Heart right ventricle (tissue), 16 donors: ENCODE data around the gene AQP6. TPM values are rescaled to one million over a fixed set of nuclear protein-coding genes. Genes with fewer than 3 reads are reported as not detected.

Experiments
- ATAC-seq, 8 donors: fragments of 200-7000 bp; cut with Tn5 transposase; one replicate each; pipeline ENCODE4 v1.9.1; 2020; ENCODE audit warnings: mild to moderate bottlenecking in 8 of 8, moderate library complexity in 8 of 8, moderate number of reproducible peaks in 1 of 8
- DNase-seq, 2 donors: peaks; one replicate each; pipeline ENCODE4 v3.0.0-alpha.2; 2020
- H3K27ac ChIP-seq, 10 donors: fragments of 200-600 bp; sonication (generic) in 2 of 10; one replicate each; pipeline versions ENCODE4 v1.5.0 to v1.8.0; 2020 to 2022; ENCODE audit warnings: mild to moderate bottlenecking in 3 of 10
- H3K27me3 ChIP-seq, 7 donors: fragments of 200-600 bp; one replicate each; pipeline ENCODE4 v1.8.0; 2021 to 2022; ENCODE audit warnings: mild to moderate bottlenecking in 2 of 7
- H3K36me3 ChIP-seq, 9 donors: fragments of 200-600 bp; sonication (generic) in 1 of 9; one replicate each; pipeline versions ENCODE4 v1.5.0 to v1.8.0; 2020 to 2022; ENCODE audit warnings: mild to moderate bottlenecking in 2 of 9
- H3K4me1 ChIP-seq, 9 donors: fragments of 200-600 bp; sonication (generic) in 1 of 9; one replicate each; pipeline versions ENCODE4 v1.5.0 to v1.8.0; 2020 to 2022; ENCODE audit warnings: mild to moderate bottlenecking in 4 of 9
- H3K4me3 ChIP-seq, 10 donors: fragments of 200-600 bp; sonication (generic) in 2 of 10; one replicate each; pipeline versions ENCODE4 v1.5.0 to v1.8.0; 2020 to 2022; ENCODE audit warnings: mild to moderate bottlenecking in 7 of 10, moderate library complexity in 2 of 10
- H3K9me3 ChIP-seq, 11 donors: fragments of 200-600 bp in 10 of 11; sonication (generic) in 2 of 11; one replicate each; pipeline versions ENCODE4 v1.5.0 to v1.8.0; 2013 to 2022; ENCODE audit warnings: mild to moderate bottlenecking in 2 of 11, control low read depth in 1 of 11, moderate library complexity in 1 of 11
- CTCF ChIP-seq, 9 donors: fragments of 200-600 bp; sonication (generic) in 2 of 9; IDR thresholded peaks; one replicate each; pipeline versions ENCODE4 v1.5.0 to v1.8.0; 2021 to 2022; ENCODE audit warnings: antibody characterized with exemption in 9 of 9, mild to moderate bottlenecking in 5 of 9, moderate library complexity in 1 of 9
- WGBS, 2 donors: extraction: QIAGEN DNeasy Blood & Tissue Kit; methylation state at CpG; one replicate each; pipeline ENCODE4 v1.1.7; 2013; ENCODE audit warnings: inconsistent platforms in 1 of 2; 5-methylcytosine and 5-hydroxymethylcytosine counted together
- intact Hi-C, 10 donors: fragments of 100-400 bp; cut with DNase I; formaldehyde crosslinking; loops; one replicate each; pipeline versions ENCODE4 v1.11.1 to v1.14.2; 2022
- polyA plus RNA-seq, 2 donors: library from polyadenylated mRNA; stranded (reverse); fragments of 200-250 nt; gene quantifications; one replicate each; pipeline ENCODE4 v1.2.3, GENCODE V29; 2013
- total RNA-seq, 10 donors: library from RNA; stranded (reverse); fragmentation: NEBNext Ultra II Directional in 3 of 10; extraction: Animal tissue kit (Norgen Biotek cat#: 25700) in 3 of 10; gene quantifications; one replicate each; pipeline versions ENCODE4 v1.2.1 to v1.2.4, GENCODE V29; 2021 to 2023
- donor health status: Arrhythmogenic right ventricular cardiomyopathy.
- donor health status: ischemic (EF 13 %, LVEDD 7.1; RV severe dilation, severe dysfunction).
- donor health status: healthy with polysubstance abuse.
- donor health status: DM: no; HTN: yes; CAD: no.
- donor health status: DM: no; HTN: no; CAD: no.
- donor health status: ischemic (EF 25% LVEDD 6.9; RV normal size, moderate dysfunction).
- donor health status: ischemic (EF 25% LVEDD 5.7; RV mildly dilated, moderate dysfunction).
- donor health status: healthy.
- donor health status: DM: yes; HTN: yes; CAD: no.
- donor health status: Ischemic cardiomyopathy.
- donor health status: ischemic (EF 35%, LVEDD 5.7; RV mildly dilated, moderate dysfunction).
- donor health status: nonischemic (EF 11% LVEDD 7.7; RV severe dilation, severe dysfunction).
- donor health status: DM: yes; HTN: yes; CAD: no.
- donor health status: PGD.
- donor health status: ischemic (EF 29% LVEDD 5.4; RV normal size, mild dysfunction).
- donor health status: nonischemic (EF 23%, LVEDD 6.1; RV moderate dilation, normal function).

Gene AQP6
- total and polyA plus RNA-seq, 12 donors, result 0.06 to 0.15 TPM; not detected in 10

- H3K4me3 ChIP-seq, result no peak overlapping the region
- no peak for TF ChIP-seq CTCF (IDR thresholded peaks at IDR 0.05)
- peaks cover 0 to 9% (median 0%) of the 10 kb centered on the region in 9 donors for H3K4me1 ChIP-seq
- intact Hi-C loops, result loop anchor here in 1 of 10 donors (10.0 kb wide), 1 partner anchor 89 kb away; no protein-coding TSS in a partner anchor
- H3K27me3 ChIP-seq, result peaks cover 0 to 74% (median 51%) of the 10 kb centered on the region in 7 donors
- no peaks in the 10 kb centered on the region for H3K9me3 ChIP-seq
- DNase-seq, result no peak
- no peak for ATAC-seq
- H3K27ac ChIP-seq, result no peak overlapping the region
- no peaks in the 10 kb centered on the region for H3K36me3 ChIP-seq
- 79 to 80% methylated on average over 21 of the region's 21 CpGs for WGBS, 2 donors
Measured at GRCh38 chr12:49953961-49954846, 18.5 kb upstream of the AQP6 start.

- Histone ChIP-seq H3K4me1 (peaks cover 0 to 18% (median 7%) of the 10 kb centered on the region in 9 donors), H3K4me3 (no peak overlapping the region), H3K27me3 (peaks cover 0 to 77% (median 60%) of the 10 kb centered on the region in 7 donors), H3K36me3 (no peaks in the 10 kb centered on the region), H3K27ac (no peak overlapping the region), H3K9me3 (no peaks in the 10 kb centered on the region)
- TF ChIP-seq CTCF (IDR thresholded peaks at IDR 0.05), result no peak
- WGBS, 2 donors, result 33% methylated on average over 53 of the region's 53 CpGs
- no peak for DNase-seq
- ATAC-seq, result peak in 2 of 8 donors; percentile 43 to 48
- intact Hi-C loops, result loop anchor here in 1 of 10 donors (10.0 kb wide), 1 partner anchor 90 kb away; no protein-coding TSS in a partner anchor
Measured at GRCh38 chr12:49954863-49955830, 17.6 kb upstream of the AQP6 start.

GRCh38 chr12:49955899-49956662 is 16.7 kb upstream of the AQP6 start:
- no peaks in the 10 kb centered on the region for H3K9me3 ChIP-seq
- ATAC-seq (no peak), DNase-seq (no peak)
- H3K27ac ChIP-seq, result no peak overlapping the region
- no peak overlapping the region for H3K4me3 ChIP-seq
- 67 to 80% methylated on average over 13 of the region's 13 CpGs for whole genome bisulfite sequencing, 2 donors
- peaks cover 0 to 83% (median 69%) of the 10 kb centered on the region in 7 donors for H3K27me3 ChIP-seq
- H3K36me3 ChIP-seq, result no peaks in the 10 kb centered on the region
- H3K4me1 ChIP-seq, result peaks cover under 1 to 27% (median 8%) of the 10 kb centered on the region in 9 donors
- intact Hi-C loops, result loop anchor here in 1 of 10 donors (10.0 kb wide), 1 partner anchor 91 kb away; no protein-coding TSS in a partner anchor
- no peak for TF ChIP-seq CTCF (IDR thresholded peaks at IDR 0.05)
